Pancreas (tissue), 10 donors: Measurements from ENCODE around the gene VWF. TPM values are rescaled to one million over a fixed set of nuclear protein-coding genes. Genes with fewer than 3 reads are reported as not detected.

ENCODE experiments used
- ATAC-seq, 4 donors: fragments of 200-7000 bp; cut with Tn5 transposase; one replicate each; pipeline versions ENCODE4 v1.8.0 to v1.9.1; 2020; ENCODE audit warnings: mild to moderate bottlenecking in 4 of 4, moderate library complexity in 4 of 4
- DNase-seq, 6 donors: peaks; one replicate each; pipeline ENCODE4 v3.0.0-alpha.2; 2020
- FAIRE-seq: peaks from 2 replicates; lab custom pipeline; 2012; peaks lifted over from hg19 to GRCh38; lab: Jason Lieb, UNC
- H3K27ac ChIP-seq, 4 donors: fragments of 200-600 bp; sonication (generic); 1 replicate in 3 of 4; 2 replicates in 1 of 4; pipeline versions ENCODE4 v1.5.0 to v1.8.0; 2020
- H3K27me3 ChIP-seq, 4 donors: fragments of 200-600 bp; one replicate each; pipeline ENCODE4 v1.8.0; 2021
- H3K36me3 ChIP-seq, 3 donors: fragments of 200-600 bp; sonication (generic) in 1 of 3; one replicate each; pipeline versions ENCODE4 v1.5.0 to v1.8.0; 2020 to 2021
- H3K4me1 ChIP-seq, 3 donors: fragments of 200-600 bp; one replicate each; pipeline ENCODE4 v1.8.0; 2021
- H3K4me3 ChIP-seq, 4 donors: fragments of 200-600 bp; sonication (generic) in 2 of 4; one replicate each; pipeline versions ENCODE4 v1.5.0 to v1.8.0; 2020 to 2021
- H3K9me3 ChIP-seq, 4 donors: fragments of 200-600 bp; one replicate each; pipeline ENCODE4 v1.8.0; 2021
- WGBS, 2 donors: extraction: QIAGEN DNeasy Blood & Tissue Kit; methylation state at CpG; one replicate each; pipeline ENCODE4 v1.1.7; 2013; 5-methylcytosine and 5-hydroxymethylcytosine counted together
- intact Hi-C, 3 donors: fragments of 100-400 bp; cut with DNase I; formaldehyde crosslinking; loops; one replicate each; pipeline versions ENCODE4 v1.11.1 to v1.14.2; 2022
- polyA plus RNA-seq, 2 donors: library from polyadenylated mRNA; stranded (reverse); fragments of 200-250 nt; gene quantifications; one replicate each; pipeline ENCODE4 v1.2.3, GENCODE V29; 2013
- total RNA-seq, 6 donors: library from RNA; stranded (reverse); fragmentation: NEBNext Ultra II Directional in 4 of 6; extraction: Animal tissue kit (Norgen Biotek cat#: 25700) in 4 of 6; gene quantifications; one replicate each; pipeline versions ENCODE4 v1.2.1 to v1.2.4, GENCODE V29; 2021 to 2023
- TF ChIP-seq, protein P1 (sequence below), 4 donors: fragments of 200-600 bp; sonication (generic) in 3 of 4; IDR thresholded peaks; one replicate each; pipeline versions ENCODE4 v1.5.0 to v1.8.0; 2021; ENCODE audit warnings: antibody characterized with exemption in 4 of 4
- donor health status: healthy with polysubstance abuse.
- donor health status: DM: no; HTN: no; CAD: no; lungs with moderate emphysema.
- donor health status: DM: no; HTN: no; CAD: no.
- donor health status: control.
- donor health status: control.
- donor health status: Bipolar disorder and iron deficiency.
- donor health status: DM: yes; HTN: yes; CAD: no.
- donor health status: DM: no; HTN: no; CAD: no.
- donor health status: DM: no; HTN: no; CAD: no.
- donor health status: DM: yes; HTN: yes; CAD: no.

VWF gene
- total and polyA plus RNA-seq, 8 donors = 15.9 to 53.1 (median 29.1) TPM

DNA sequence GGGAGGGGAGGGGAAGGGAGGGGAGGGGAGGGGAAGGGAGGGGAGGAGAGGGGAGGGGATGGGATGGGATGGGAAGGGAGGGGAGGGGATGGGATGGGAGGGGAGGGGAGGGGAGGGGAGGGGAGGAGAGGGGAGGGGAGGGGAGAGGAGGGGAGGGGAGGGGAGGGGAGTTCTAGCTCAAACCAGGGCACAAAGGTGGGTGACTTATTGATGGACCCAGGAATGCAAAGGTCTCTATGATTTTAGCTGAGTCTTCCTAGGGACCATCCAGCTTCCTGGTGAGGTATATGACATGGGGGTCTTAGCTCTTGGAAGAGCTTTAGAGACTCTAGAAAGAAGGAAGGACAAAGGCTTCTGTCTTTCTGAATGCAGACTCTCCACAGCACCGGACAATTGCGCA lies 221.7 kb downstream of the VWF start:
- DNase-seq = no peak
- FAIRE-seq = no peak
- no peaks in the 10 kb centered on the region for H3K9me3 ChIP-seq
- no peaks in the 10 kb centered on the region for H3K36me3 ChIP-seq
- H3K4me1 ChIP-seq = no peaks in the 10 kb centered on the region
- WGBS, 2 donors = 96 to 100% methylated on average over 2 of the region's 2 CpGs
- H3K27me3 ChIP-seq = no peaks in the 10 kb centered on the region
- H3K27ac ChIP-seq = no peak overlapping the region
- H3K4me3 ChIP-seq = no peak overlapping the region
- intact Hi-C loops = no loop called here
- TF ChIP-seq, protein P1, sequence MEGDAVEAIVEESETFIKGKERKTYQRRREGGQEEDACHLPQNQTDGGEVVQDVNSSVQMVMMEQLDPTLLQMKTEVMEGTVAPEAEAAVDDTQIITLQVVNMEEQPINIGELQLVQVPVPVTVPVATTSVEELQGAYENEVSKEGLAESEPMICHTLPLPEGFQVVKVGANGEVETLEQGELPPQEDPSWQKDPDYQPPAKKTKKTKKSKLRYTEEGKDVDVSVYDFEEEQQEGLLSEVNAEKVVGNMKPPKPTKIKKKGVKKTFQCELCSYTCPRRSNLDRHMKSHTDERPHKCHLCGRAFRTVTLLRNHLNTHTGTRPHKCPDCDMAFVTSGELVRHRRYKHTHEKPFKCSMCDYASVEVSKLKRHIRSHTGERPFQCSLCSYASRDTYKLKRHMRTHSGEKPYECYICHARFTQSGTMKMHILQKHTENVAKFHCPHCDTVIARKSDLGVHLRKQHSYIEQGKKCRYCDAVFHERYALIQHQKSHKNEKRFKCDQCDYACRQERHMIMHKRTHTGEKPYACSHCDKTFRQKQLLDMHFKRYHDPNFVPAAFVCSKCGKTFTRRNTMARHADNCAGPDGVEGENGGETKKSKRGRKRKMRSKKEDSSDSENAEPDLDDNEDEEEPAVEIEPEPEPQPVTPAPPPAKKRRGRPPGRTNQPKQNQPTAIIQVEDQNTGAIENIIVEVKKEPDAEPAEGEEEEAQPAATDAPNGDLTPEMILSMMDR (IDR thresholded peaks at IDR 0.05) = no peak
- no peak for ATAC-seq

DNA sequence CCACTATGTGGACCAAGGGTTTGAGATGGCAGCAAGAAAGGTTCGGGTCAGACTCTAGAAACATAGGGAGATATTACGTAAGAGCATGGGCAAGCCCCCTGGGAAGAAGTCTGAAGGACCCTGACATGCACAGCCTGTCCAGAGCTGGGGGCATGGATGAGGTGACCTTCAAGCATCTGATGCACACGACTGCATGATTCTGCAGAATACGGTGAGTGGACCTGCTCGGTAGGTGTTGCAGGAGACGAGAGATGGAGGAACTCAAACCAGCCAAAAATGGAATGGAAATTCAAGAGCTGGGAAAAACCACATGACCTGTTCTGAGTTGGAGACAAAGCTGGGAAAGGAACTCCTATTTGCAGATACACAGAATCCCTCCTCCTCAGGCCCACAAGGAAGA lies 223.1 kb downstream of the VWF start:
- TF ChIP-seq, protein P1 (IDR thresholded peaks at IDR 0.05) = no peak
- Histone ChIP-seq H3K4me1 (no peaks in the 10 kb centered on the region), H3K36me3 (no peaks in the 10 kb centered on the region), H3K27me3 (no peaks in the 10 kb centered on the region), H3K9me3 (no peaks in the 10 kb centered on the region), H3K4me3 (no peak overlapping the region), H3K27ac (no peak overlapping the region)
- ATAC-seq (no peak), DNase-seq (no peak), FAIRE-seq (no peak)
- intact Hi-C loops = no loop called here
- 70 to 79% methylated on average over 6 of the region's 6 CpGs for WGBS, 2 donors

DNA sequence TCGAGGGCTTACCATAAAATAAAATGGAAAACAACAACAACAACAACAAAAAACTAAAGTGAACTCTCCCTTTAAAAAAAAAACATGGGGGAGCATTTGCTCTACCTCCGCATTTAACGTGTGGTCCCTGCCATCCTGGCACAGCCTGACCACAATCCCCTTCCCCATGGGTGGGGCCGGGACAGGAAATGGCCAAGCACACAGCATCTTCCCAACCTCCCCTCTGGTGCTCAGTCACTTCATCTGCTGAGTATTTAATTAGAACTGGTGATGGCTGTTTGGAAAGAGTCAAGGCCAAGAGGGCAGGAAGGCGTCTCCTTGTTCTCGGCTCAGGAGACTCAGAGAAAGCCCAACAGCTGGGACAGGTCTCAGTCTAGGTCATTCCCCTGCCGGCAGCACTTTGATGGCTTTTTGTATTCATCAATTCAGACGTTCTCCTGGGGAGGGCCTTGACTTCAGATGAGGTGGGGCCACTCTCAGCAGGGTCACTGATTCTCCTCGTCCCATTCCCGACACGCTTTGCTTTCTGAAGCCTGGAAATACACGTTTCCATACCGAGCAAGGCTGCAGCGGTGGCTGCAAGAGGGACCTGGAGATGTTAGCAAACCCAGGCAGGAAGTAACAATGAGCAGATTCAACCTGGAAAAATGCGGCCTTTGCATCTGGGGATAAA lies 223.8 kb downstream of the VWF start:
- no peaks in the 10 kb centered on the region for H3K36me3 ChIP-seq
- ATAC-seq = no peak
- H3K4me1 ChIP-seq = no peaks in the 10 kb centered on the region
- no peak overlapping the region for H3K27ac ChIP-seq
- intact Hi-C loops = no loop called here
- no peak overlapping the region for H3K4me3 ChIP-seq
- TF ChIP-seq, protein P1 (IDR thresholded peaks at IDR 0.05) = no peak
- H3K27me3 ChIP-seq = no peaks in the 10 kb centered on the region
- no peak for DNase-seq
- FAIRE-seq = no peak
- 34 to 36% methylated on average over 15 of the region's 15 CpGs for WGBS, 2 donors
- no peaks in the 10 kb centered on the region for H3K9me3 ChIP-seq

DNA sequence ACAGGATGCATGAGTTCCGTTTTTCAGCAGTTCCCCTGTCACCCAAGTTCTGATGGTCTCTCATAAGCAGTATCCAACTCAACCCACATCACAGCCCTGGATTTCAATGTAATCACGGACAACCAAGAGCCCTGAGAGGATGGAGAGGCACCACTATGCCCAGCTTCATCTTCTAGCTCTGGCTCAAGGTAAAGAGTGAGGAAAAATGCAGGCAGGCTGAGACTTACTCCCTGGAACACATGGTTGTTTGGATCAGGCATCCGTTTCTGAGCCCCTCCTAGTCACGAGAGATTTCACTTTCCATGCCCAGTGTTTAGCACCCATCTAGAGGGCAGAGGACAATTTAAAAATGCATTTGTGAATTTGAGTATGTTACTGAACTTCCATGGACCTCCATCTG lies 224.4 kb downstream of the VWF start:
- WGBS, 2 donors = 30 to 37% methylated on average over 4 of the region's 4 CpGs
- no peak for ATAC-seq
- no peak overlapping the region for H3K4me3 ChIP-seq

DNA sequence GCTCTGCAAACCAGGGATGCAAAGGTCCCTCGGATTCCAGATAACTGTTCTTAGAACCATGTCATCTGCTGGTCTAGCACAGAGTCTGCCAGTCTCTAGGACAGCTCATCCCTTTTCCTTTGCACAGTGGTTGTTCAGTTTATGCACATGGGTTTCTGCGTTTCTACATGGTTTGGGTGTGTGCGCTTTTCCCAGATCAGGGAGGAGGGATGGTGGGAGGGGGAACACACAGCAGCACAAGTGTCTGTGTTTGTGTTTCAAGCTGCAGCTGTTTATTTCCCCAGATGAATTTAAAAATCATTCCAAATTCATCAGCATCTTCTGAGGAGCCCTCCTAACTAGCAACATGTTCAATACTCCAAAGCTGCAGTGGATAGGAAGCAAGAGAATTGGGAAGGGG lies 224.8 kb downstream of the VWF start:
- intact Hi-C loops = no loop called here
- FAIRE-seq = no peak
- Histone ChIP-seq H3K9me3 (no peaks in the 10 kb centered on the region), H3K27me3 (no peaks in the 10 kb centered on the region), H3K4me1 (no peaks in the 10 kb centered on the region), H3K27ac (no peak overlapping the region), H3K4me3 (no peak overlapping the region), H3K36me3 (no peaks in the 10 kb centered on the region)
- DNase-seq = no peak
- no peak for ATAC-seq
- 51 to 61% methylated on average over 3 of the region's 3 CpGs for WGBS, 2 donors
- TF ChIP-seq, protein P1 (IDR thresholded peaks at IDR 0.05) = no peak

More for the DNA sequence above, 224.4 kb downstream of the VWF start:
- H3K36me3 ChIP-seq = no peaks in the 10 kb centered on the region
- TF ChIP-seq, protein P1 (IDR thresholded peaks at IDR 0.05) = no peak
- no peaks in the 10 kb centered on the region for H3K27me3 ChIP-seq
- DNase-seq = no peak
- intact Hi-C loops = no loop called here
- no peak for FAIRE-seq
- no peak overlapping the region for H3K27ac ChIP-seq
- H3K4me1 ChIP-seq = no peaks in the 10 kb centered on the region
- no peaks in the 10 kb centered on the region for H3K9me3 ChIP-seq
